Calu3 (cell line): Measurements from ENCODE around the gene LMF1. TPM values are rescaled to one million over a fixed set of nuclear protein-coding genes. Genes with fewer than 3 reads are reported as not detected.

Experiments used
- BruUV-seq: library from RNA; stranded (reverse); fragments of 400-500 nt; replicated peaks from 2 replicates; lab custom pipeline; 2021; lab: Mats Ljungman, UMichigan
- CTCF ChIA-PET: fragments of 300-600 bp; sonication (Branson Sonifier 250); formaldehyde crosslinking; loops from one replicate; lab custom pipeline; 2022; ENCODE audit warnings: antibody characterized with exemption; lab: Charles Lee
- DNase-seq: peaks from one replicate; pipeline ENCODE4 v3.0.0; 2022
- H3K27ac Mint-ChIP-seq: one replicate; pipeline ENCODE4 v1.8.0; 2022; ENCODE audit warnings: mixed read lengths; ENCODE audit not compliant: unreplicated experiment
- H3K27me3 Mint-ChIP-seq: one replicate; pipeline ENCODE4 v1.8.0; 2022; ENCODE audit warnings: mixed read lengths; ENCODE audit not compliant: unreplicated experiment
- H3K36me3 Mint-ChIP-seq: one replicate; pipeline ENCODE4 v1.8.0; 2022; ENCODE audit warnings: mild to moderate bottlenecking, moderate library complexity, mixed read lengths; ENCODE audit not compliant: insufficient read depth, unreplicated experiment
- H3K4me1 Mint-ChIP-seq: one replicate; pipeline ENCODE4 v1.8.0; 2022; ENCODE audit warnings: mild to moderate bottlenecking, low read depth, mixed read lengths; ENCODE audit not compliant: unreplicated experiment
- H3K4me3 Mint-ChIP-seq: one replicate; pipeline ENCODE4 v1.8.0; 2022; ENCODE audit warnings: mild to moderate bottlenecking, low read depth, moderate library complexity, mixed read lengths; ENCODE audit not compliant: unreplicated experiment
- H3K9me3 Mint-ChIP-seq: one replicate; pipeline ENCODE4 v1.8.0; 2022; ENCODE audit warnings: low read depth, mixed read lengths; ENCODE audit not compliant: unreplicated experiment
- CTCF ChIP-seq: fragments of 200-600 bp; IDR thresholded peaks from one replicate; pipeline ENCODE4 v1.8.0; 2022; ENCODE audit warnings: antibody characterized with exemption; ENCODE audit not compliant: unreplicated experiment
- intact Hi-C: fragments of 100-400 bp; cut with micrococcal nuclease; formaldehyde crosslinking; loops from one replicate; pipeline ENCODE4 v1.10.0; 2022; ENCODE audit not compliant: unreplicated experiment
- total RNA-seq: library from RNA; stranded (reverse); gene quantifications from 2 replicates; pipeline ENCODE4 v1.2.3, GENCODE V29; 2022

LMF1 gene
- total RNA-seq, 1 experiment from 2014 or later: 31.9 TPM

GRCh38 chr16:990516-991291 lies 19.9 kb upstream of the LMF1 start:
- peaks cover 3% of the 10 kb centered on the region for H3K36me3 Mint-ChIP-seq
- no peak for DNase-seq
- H3K27ac Mint-ChIP-seq: no peak overlapping the region
- no peaks in the 10 kb centered on the region for H3K4me1 Mint-ChIP-seq
- CTCF ChIA-PET: no interaction called here
- H3K4me3 Mint-ChIP-seq: no peak overlapping the region
- peaks cover 97% of the 10 kb centered on the region for H3K27me3 Mint-ChIP-seq
- no peak for TF ChIP-seq CTCF
- no peaks in the 10 kb centered on the region for H3K9me3 Mint-ChIP-seq
- no TSS peak for BruUV-seq
- intact Hi-C loops: no loop called here

DNA sequence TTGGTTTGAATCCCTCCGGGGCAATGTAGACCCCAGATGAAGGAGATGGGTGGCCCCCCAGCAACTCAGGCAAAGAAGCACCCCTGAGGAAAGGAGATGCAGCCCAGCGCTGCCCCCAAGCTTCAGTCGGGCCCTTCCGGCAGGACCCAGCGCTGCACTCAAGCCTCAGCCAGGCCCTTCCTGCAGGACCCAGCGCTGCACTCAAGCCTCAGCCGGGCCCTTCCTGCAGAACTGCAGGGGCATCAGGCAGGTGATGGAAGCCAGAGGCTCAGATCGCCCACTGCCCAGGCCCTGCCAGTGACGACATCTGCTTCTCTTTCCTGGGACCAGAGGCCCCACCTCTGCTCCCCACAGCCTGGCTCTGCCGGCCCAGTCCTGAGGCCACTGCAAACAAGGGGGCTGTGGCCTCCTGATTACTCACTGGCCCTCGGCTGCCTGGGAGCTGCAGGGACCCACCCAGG lies 18.6 kb upstream of the LMF1 start:
- peaks cover 90% of the 10 kb centered on the region for H3K27me3 Mint-ChIP-seq
- DNase-seq: no peak
- H3K4me1 Mint-ChIP-seq: no peaks in the 10 kb centered on the region
- TF ChIP-seq CTCF: no peak
- intact Hi-C loops: no loop called here
- H3K36me3 Mint-ChIP-seq: peaks cover 3% of the 10 kb centered on the region
- CTCF ChIA-PET: no interaction called here
- no TSS peak for BruUV-seq
- no peak overlapping the region for H3K27ac Mint-ChIP-seq
- H3K9me3 Mint-ChIP-seq: no peaks in the 10 kb centered on the region
- H3K4me3 Mint-ChIP-seq: no peak overlapping the region

DNA sequence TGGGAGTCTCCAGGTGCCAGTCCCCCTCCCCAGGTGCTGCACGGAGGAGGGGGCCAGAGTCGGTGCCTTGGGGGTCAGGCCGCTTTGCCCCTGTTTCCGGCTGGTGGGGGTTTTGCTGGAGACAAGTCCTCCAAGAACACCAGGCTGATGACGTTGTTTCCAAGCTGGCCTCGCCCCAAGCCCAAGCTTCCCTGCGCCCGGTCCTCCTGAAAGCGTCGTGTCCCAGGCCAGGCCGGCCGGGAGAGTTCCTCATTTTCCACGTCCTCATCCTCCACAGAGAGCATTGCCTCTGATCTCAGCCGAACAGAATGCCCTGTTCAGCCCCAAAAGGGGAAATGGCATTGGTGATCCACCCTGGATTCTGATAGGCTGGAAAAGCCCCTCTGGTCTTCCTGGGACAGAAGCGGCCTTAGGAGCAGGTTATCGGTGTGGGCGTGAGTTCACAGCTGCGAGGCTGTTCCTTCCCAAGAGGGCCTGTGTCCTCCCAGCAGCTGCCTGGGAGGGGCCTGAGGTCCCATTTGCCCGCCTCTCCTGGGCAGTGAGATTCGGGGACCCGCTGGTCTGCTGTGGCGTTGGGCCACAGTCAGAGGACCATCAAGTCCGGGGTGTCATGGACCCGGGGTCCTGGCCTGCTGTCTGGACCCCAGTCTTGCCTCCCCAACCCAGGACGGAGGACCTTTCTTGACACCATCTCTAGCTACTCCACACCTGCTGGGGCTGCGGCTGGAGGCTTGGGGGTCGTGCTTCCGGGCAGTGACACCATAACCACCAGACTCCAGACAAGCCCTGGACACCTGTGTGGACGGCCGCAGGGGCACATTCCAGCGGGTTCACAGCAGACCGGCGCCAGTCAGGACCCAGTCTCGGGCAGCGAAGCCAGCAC lies 17.9 kb upstream of the LMF1 start:
- H3K27ac Mint-ChIP-seq: no peak overlapping the region
- intact Hi-C loops: no loop called here
- no TSS peak for BruUV-seq
- no peak overlapping the region for H3K4me3 Mint-ChIP-seq
- H3K36me3 Mint-ChIP-seq: peaks cover 3% of the 10 kb centered on the region
- no peak for TF ChIP-seq CTCF
- DNase-seq: no peak
- H3K9me3 Mint-ChIP-seq: no peaks in the 10 kb centered on the region
- CTCF ChIA-PET: no interaction called here
- H3K4me1 Mint-ChIP-seq: no peaks in the 10 kb centered on the region
- peaks cover 87% of the 10 kb centered on the region for H3K27me3 Mint-ChIP-seq

GRCh38 chr16:987906-988305 lies 17.1 kb upstream of the LMF1 start:
- DNase-seq: no peak
- Mint-ChIP-seq H3K9me3 (no peaks in the 10 kb centered on the region), H3K4me3 (no peak overlapping the region), H3K36me3 (peaks cover 3% of the 10 kb centered on the region), H3K4me1 (no peaks in the 10 kb centered on the region), H3K27me3 (peaks cover 90% of the 10 kb centered on the region), H3K27ac (no peak overlapping the region)
- no peak for TF ChIP-seq CTCF
- CTCF ChIA-PET: no interaction called here
- BruUV-seq: no TSS peak
- intact Hi-C loops: no loop called here
